GM18867 (cell line): Measurements from ENCODE around the gene SYNPO.

Source experiments
- ATAC-seq: cut with Tn5 transposase; IDR thresholded peaks from one replicate; pipeline ENCODE4 v1.9.1; 2021; ENCODE audit warnings: mild to moderate bottlenecking, moderate library complexity; ENCODE audit not compliant: unreplicated experiment

SYNPO gene

DNA sequence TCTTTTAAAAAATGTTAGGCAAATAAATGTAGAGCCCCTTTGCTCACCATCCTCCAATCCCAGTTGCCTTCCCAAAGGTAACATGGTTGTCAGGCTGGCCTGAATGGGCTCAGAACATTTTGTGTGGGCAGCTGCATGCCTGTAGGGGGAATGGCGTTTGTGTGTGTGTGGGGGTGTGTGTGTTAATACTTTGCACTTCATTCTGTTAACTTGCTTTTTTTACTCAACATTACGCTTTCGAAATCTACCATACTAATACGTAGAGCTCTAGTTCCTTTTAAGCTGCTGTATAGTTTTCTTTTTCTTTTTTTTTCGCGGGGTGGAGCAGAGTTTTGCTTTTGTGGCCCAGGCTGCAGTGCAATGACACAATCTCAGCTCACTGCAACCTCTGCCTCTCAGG is 34.6 kb downstream of the SYNPO start:
- no peak for ATAC-seq

DNA sequence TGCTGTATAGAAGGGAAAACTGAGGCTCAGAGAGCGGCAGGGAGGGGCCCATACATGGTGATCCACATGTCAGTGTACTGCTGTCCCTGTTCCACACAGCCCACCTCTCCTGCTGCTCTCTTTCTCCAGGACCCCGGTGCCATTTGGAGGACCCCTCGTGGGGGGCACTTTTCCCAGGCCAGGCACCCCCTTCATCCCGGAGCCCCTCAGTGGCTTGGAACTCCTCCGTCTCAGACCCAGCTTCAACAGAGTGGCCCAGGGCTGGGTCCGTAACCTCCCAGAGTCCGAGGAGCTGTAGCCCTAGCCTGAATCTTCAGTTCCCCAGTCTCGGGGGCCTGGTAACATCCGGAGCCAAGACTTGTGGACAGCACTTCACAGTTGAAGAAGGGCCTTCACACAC is 36.1 kb downstream of the SYNPO start:
- ATAC-seq = no peak

DNA sequence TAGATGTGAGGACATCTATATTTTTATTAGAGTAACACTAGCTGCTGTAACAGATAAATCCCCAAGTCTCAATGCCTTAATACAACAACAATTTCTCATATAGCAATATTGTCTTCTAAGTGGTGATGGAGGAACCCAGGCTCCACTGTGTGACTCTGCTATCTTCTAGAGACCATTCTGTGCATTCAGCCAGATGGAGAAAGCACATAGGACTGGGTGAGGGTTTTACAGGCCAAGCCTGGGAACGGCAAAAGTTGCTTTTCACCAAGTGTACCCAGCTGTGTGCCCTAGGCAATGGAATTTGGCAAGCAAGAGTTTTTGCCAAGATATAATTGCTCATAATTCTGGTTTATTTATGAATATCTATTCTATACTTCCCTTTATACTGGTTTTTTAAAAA is 48.7 kb downstream of the SYNPO start:
- ATAC-seq = no peak

DNA sequence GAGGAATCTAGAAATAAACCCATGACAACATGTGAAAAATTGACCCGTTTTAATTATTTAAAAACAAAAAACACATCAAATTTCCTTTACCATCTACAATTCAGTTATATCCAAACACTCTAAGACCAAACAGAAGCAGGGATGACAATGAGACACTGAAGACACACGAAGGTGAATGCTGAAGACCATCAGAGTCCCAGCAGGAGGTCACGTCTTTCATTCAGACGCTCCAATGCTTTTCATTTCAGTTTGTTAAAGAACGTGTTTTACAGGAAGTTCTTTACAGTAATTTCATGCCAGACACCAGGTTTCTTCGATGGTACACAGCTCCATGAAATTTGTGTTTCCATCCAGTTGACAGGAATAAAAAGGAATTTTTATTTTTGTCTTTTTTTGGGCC is 50.3 kb downstream of the SYNPO start:
- no peak for ATAC-seq

DNA sequence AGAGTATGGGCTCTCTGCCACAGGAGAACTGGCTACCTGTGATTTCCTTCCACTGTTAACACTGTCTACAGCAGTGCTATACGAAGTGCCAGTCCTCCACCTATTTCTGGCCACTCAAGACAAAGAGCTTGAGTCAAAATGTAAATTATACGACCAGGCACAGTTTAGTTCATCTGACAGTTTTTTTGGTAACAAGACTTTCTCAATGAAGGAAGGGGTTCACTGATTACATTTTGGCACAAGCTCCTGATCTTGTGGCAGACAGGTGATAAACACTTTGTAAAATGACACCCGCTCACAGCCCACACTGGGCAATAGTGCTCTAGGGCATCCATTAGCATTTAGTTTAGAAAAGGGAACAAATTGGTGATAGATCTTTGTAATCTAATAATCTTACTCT is 51.8 kb downstream of the SYNPO start:
- ATAC-seq = no peak

DNA sequence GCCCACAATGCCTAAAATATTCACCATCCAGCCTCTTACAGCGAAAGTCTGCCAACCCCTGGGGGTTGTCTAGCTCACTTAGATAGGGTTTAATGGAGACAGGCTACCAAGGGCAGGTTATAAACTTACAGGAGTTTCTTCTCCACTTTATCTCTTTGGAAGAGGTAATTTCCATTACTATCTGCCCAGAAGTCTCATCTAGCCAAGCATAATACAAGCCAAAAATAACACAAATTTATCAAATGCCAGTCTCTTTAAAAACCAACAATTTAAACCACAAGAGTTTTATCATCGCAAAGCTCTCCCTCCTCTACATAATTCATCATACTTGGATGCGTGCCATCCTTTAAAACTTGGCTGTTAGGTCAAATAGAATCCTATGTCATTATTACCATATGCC is 54.2 kb downstream of the SYNPO start:
- ATAC-seq = no peak

DNA sequence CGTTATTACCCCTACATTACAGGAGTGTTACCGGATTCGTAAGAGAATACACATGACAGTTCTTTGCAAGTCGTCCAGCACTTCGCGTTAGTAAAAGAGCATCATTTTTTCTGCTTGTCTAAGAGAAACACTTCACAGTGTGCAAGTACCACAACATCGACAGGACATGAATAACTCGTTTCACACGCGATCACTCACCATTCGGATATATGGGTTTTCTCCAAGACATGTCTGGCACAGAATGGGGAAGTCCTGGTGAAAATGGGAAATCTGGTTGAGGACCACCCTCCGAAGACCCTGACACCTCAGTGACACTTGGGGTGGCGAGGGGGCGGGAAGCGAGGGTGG is 59.8 kb downstream of the SYNPO start:
- peak; percentile 4 for ATAC-seq

DNA sequence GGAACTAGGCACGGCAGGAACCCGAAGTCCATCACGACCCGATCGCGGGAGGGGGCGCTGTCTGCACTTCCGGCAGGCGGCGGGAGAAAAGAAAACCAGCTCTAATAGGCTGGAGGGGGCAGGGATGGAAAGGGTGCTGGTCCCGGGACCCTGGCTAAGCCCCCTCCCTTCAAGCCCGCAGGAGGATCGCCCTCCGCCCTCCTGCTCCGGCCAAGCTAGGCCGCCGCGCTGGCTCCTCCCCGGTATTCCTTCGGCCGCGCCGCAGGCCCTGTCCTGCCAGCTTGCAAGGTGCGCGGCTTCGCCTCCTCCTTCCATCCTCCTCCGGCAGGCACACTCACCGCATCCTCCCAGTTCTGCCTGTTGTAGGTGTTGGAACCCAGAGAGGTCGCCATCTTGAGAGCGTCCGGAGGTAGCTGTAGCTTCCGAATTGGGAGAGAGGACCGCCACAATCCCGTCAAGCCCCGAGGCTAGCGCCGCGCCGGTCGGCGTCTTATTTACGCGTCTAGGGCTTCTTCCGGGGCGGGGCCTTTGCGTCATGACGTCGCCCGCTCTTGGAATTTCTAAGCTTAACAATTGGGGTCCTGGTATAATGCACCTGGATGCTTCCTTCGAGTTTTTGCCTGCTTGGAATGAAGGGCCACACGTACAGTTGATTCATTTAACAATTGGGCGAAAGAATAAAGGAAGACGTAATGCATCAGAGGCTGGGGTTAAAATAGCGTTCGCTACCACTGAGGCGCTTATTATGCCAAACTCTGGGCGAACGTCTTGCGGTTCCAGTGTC is 60.3 kb downstream of the SYNPO start, which contains the start of gene RBM22:
TSS of gene RBM22 (minus strand) at position 469 of the 784 bp plus-strand sequence. CDS start at position 392, 77 bp downstream.
- ATAC-seq = peak; percentile 96

DNA sequence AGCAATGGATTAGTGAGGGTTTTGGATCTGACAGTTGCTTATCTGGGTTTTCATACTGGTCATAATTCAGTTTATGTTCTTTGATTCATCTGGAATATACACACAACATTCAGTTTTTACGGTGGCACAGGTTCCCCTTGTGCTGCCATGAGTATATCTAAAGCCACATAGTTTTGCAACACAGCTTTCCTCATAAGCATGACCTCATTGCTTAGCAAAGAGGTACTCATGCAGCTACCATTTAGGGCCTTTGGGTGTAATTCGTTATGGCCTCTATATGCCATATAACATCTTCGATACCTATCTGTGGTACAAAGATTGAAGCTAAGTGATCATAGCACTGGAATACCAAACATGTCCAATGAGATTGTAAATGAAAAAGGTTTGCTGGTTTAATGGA is 63.3 kb downstream of the SYNPO start:
- ATAC-seq = no peak

DNA sequence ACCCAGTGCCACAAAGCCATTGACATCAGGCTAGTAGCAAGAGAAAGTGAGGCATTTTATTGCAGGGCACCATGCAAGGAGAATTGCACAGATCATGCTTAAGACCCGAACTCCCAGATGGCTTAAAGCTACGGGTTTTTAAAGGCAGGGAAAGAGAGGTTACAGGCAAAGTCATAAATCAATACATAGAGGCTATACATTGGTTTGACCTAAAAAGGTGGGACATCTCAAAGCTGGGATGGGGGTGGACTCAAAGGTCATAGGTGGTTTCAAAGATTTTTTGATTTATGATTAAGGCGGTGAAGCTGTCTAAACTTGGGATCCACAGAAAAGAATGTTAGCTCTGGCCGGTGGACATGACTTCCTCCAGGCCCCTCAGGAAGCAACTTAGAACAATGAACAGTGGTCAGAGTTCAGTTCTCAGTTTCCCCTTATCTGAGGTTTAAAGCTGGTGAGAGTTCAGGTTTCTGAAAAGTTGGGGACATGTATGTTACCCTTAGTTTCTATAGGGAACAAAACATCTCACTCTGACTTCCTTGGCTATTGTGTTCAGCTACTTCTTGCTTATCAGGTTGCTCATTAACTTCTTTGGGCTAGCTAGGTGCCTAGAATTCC is 66.4 kb downstream of the SYNPO start:
- ATAC-seq = no peak
